WTC11 (cell line): ENCODE measurements around the gene LPCAT1. TPM values are rescaled to one million over a fixed set of nuclear protein-coding genes. Genes with fewer than 3 reads are reported as not detected.

Source experiments
- ATAC-seq: fragments of 200-7000 bp; cut with Tn5 transposase; 2 replicates; pipeline ENCODE4 v1.10.0; 2021; ENCODE audit warnings: mild to moderate bottlenecking, moderate library complexity
- CTCF ChIA-PET: fragments of 300-600 bp; sonication (Branson Sonifier 250); formaldehyde crosslinking; loops from one replicate; lab custom pipeline; 2021; ENCODE audit warnings: antibody characterized with exemption; lab: Charles Lee
- POLR2A ChIA-PET: fragments of 350-600 bp; sonication (Branson Sonifier 250); formaldehyde crosslinking; loops from one replicate; lab custom pipeline; 2021; ENCODE audit warnings: antibody characterized with exemption; lab: Charles Lee
- DNase-seq: peaks from one replicate; pipeline ENCODE4 v3.0.0; 2021; ENCODE audit warnings: low spot score
- H3K27ac Mint-ChIP-seq: 2 replicates; pipeline ENCODE4 v1.8.0; 2021; ENCODE audit warnings: mixed read lengths
- H3K27me3 Mint-ChIP-seq: 2 replicates; pipeline ENCODE4 v1.8.0; 2021; ENCODE audit warnings: low read depth, mild to moderate bottlenecking, moderate library complexity, mixed read lengths
- H3K36me3 Mint-ChIP-seq: 2 replicates; pipeline ENCODE4 v1.8.0; 2021; ENCODE audit warnings: mixed read lengths
- H3K4me1 Mint-ChIP-seq: 2 replicates; pipeline ENCODE4 v1.8.0; 2022; ENCODE audit warnings: mixed read lengths
- H3K4me3 Mint-ChIP-seq: 2 replicates; pipeline ENCODE4 v1.8.0; 2021; ENCODE audit warnings: mild to moderate bottlenecking, moderate library complexity, mixed read lengths
- H3K9me3 Mint-ChIP-seq: 2 replicates; pipeline ENCODE4 v1.8.0; 2021; ENCODE audit warnings: mixed read lengths
- AFF4 ChIP-seq: sonication (generic); formaldehyde crosslinking; IDR thresholded peaks from 2 replicates; pipeline ENCODE4 v1.8.1; 2023; ENCODE audit warnings: mild to moderate bottlenecking, missing genetic modification reagents, borderline replicate concordance
- ATF2 ChIP-seq: sonication (generic); formaldehyde crosslinking; IDR thresholded peaks from 2 replicates; pipeline ENCODE4 v1.8.1; 2022; ENCODE audit warnings: low read depth, missing genetic modification reagents, borderline replicate concordance
- ATF6 ChIP-seq: sonication (generic); formaldehyde crosslinking; IDR thresholded peaks from 2 replicates; pipeline ENCODE4 v1.8.1; 2023; ENCODE audit warnings: mild to moderate bottlenecking, missing genetic modification reagents
- E2F1 ChIP-seq: sonication (generic); formaldehyde crosslinking; IDR thresholded peaks from 2 replicates; pipeline ENCODE4 v1.8.0; 2022; ENCODE audit warnings: mild to moderate bottlenecking, missing genetic modification reagents
- ESRRA ChIP-seq: sonication (generic); formaldehyde crosslinking; IDR thresholded peaks from 2 replicates; pipeline ENCODE4 v1.8.1; 2022; ENCODE audit warnings: mild to moderate bottlenecking, missing genetic modification reagents, borderline replicate concordance
- HMGXB4 ChIP-seq: sonication (generic); formaldehyde crosslinking; IDR thresholded peaks from 2 replicates; pipeline ENCODE4 v1.8.1; 2023; ENCODE audit warnings: mild to moderate bottlenecking, moderate library complexity, missing genetic modification reagents
- IRF1 ChIP-seq: sonication (generic); formaldehyde crosslinking; IDR thresholded peaks from 2 replicates; pipeline ENCODE4 v1.8.0; 2023; ENCODE audit warnings: missing genetic modification reagents
- MXD4 ChIP-seq: fragments of 250-450 bp; sonication (Bioruptor Pico); IDR thresholded peaks from 2 replicates; pipeline ENCODE4 v1.8.0; 2021; ENCODE audit warnings: mild to moderate bottlenecking, moderate library complexity, borderline replicate concordance
- NFE2L1 ChIP-seq: sonication (generic); formaldehyde crosslinking; IDR thresholded peaks from 2 replicates; pipeline ENCODE4 v1.8.1; 2023; ENCODE audit warnings: missing genetic modification reagents
- PRDM15 ChIP-seq: sonication (generic); formaldehyde crosslinking; IDR thresholded peaks from 2 replicates; pipeline ENCODE4 v1.8.0; 2022; ENCODE audit warnings: missing genetic modification reagents
- SMAD3 ChIP-seq: sonication (generic); formaldehyde crosslinking; IDR thresholded peaks from 2 replicates; pipeline ENCODE4 v1.8.0; 2022; ENCODE audit warnings: missing genetic modification reagents, mild to moderate bottlenecking, borderline replicate concordance
- ZBTB21 ChIP-seq: sonication (generic); formaldehyde crosslinking; IDR thresholded peaks from 2 replicates; pipeline ENCODE4 v1.8.1; 2023; ENCODE audit warnings: mild to moderate bottlenecking, missing genetic modification reagents, borderline replicate concordance
- ZNF396 ChIP-seq: fragments of 250-450 bp; sonication (Bioruptor Pico); IDR thresholded peaks from 2 replicates; pipeline ENCODE4 v1.8.0; 2021; ENCODE audit warnings: mild to moderate bottlenecking, moderate library complexity, borderline replicate concordance
- total RNA-seq: library from RNA; stranded (reverse); gene quantifications from 3 replicates; pipeline ENCODE4 v1.2.3, GENCODE V29; 2021

Gene LPCAT1
- total RNA-seq, 1 experiment from 2014 or later, result 206 TPM

- DNase-seq, result peak; percentile 6
- no peak overlapping the region for H3K27ac Mint-ChIP-seq
- TF ChIP-seq ATF6 (no peak), MXD4 (CRISPR knock-in tag) (no peak), E2F1 (CRISPR knock-in tag) (no peak), AFF4 (no peak), NFE2L1 (CRISPR knock-in tag) (no peak), ZNF396 (no peak), ESRRA (CRISPR knock-in tag) (no peak), IRF1 (CRISPR knock-in tag) (no peak), ZBTB21 (CRISPR knock-in tag) (no peak), PRDM15 (CRISPR knock-in tag) (no peak), ATF2 (CRISPR knock-in tag) (no peak), HMGXB4 (no peak), SMAD3 (CRISPR knock-in tag) (no peak)
- TF ChIP-seq, all 79 proteins: peak for 0
- no peak overlapping the region for H3K4me3 Mint-ChIP-seq
- no peaks in the 10 kb centered on the region; the same call in 1 of the 2 replicates for H3K27me3 Mint-ChIP-seq
- ATAC-seq, result no peak
- CTCF ChIA-PET, result no interaction called here
- POLR2A ChIA-PET, result no interaction called here
- no peaks in the 10 kb centered on the region for H3K36me3 Mint-ChIP-seq
- peaks cover 11% of the 10 kb centered on the region for H3K4me1 Mint-ChIP-seq
- peaks cover 4% of the 10 kb centered on the region; the same call in 1 of the 2 replicates for H3K9me3 Mint-ChIP-seq
Observed at GRCh38 chr5:1526681-1527131, 2.9 kb upstream of the LPCAT1 start.
